ENCODE results near the gene JUP.
A peak's percentile ranks its signal among the peaks of the same experiment; 100 is the strongest.
"Not testable (repeated sequence)": the region's sequence is repeated elsewhere in the genome, so short reads cannot be mapped to it uniquely, and the experiment has no call there.

The JUP gene

GRCh38 chr17:41784207-41784744 is 2.2 kb downstream of the JUP start:
- H3K4me3 ChIP-seq (ENCODE audit: low read length), result no peak overlapping the region
- no peak for DNase-seq (ENCODE audit: low read depth)

DNA sequence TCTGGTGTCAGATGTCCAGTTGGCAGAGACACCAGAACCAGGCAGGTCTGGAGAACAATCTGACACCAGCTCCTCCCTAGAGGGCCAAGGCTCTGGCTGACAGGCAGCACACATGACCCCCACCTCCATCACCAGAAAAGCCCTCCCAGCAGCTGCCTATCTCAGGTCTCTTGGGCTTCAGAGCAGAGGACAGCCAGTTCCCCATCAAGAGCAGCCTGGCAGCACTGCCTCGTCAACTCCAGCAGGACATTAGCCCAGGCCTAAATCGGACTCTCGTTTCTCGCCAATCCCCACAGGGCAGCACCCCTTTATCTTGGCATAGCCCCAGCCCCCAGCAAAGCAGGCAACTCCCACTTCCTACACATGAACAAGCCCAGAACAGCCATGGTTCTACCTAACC is 4.4 kb downstream of the JUP start:
- H3K4me3 ChIP-seq (ENCODE audit: low read length), result no peak overlapping the region

More at GRCh38 chr17:41784207-41784744, 2.2 kb downstream of the JUP start:
- TF ChIP-seq, protein P1, sequence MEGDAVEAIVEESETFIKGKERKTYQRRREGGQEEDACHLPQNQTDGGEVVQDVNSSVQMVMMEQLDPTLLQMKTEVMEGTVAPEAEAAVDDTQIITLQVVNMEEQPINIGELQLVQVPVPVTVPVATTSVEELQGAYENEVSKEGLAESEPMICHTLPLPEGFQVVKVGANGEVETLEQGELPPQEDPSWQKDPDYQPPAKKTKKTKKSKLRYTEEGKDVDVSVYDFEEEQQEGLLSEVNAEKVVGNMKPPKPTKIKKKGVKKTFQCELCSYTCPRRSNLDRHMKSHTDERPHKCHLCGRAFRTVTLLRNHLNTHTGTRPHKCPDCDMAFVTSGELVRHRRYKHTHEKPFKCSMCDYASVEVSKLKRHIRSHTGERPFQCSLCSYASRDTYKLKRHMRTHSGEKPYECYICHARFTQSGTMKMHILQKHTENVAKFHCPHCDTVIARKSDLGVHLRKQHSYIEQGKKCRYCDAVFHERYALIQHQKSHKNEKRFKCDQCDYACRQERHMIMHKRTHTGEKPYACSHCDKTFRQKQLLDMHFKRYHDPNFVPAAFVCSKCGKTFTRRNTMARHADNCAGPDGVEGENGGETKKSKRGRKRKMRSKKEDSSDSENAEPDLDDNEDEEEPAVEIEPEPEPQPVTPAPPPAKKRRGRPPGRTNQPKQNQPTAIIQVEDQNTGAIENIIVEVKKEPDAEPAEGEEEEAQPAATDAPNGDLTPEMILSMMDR (conservative IDR thresholded peaks at IDR 0.05; ENCODE audit: low read length), result no peak

DNA sequence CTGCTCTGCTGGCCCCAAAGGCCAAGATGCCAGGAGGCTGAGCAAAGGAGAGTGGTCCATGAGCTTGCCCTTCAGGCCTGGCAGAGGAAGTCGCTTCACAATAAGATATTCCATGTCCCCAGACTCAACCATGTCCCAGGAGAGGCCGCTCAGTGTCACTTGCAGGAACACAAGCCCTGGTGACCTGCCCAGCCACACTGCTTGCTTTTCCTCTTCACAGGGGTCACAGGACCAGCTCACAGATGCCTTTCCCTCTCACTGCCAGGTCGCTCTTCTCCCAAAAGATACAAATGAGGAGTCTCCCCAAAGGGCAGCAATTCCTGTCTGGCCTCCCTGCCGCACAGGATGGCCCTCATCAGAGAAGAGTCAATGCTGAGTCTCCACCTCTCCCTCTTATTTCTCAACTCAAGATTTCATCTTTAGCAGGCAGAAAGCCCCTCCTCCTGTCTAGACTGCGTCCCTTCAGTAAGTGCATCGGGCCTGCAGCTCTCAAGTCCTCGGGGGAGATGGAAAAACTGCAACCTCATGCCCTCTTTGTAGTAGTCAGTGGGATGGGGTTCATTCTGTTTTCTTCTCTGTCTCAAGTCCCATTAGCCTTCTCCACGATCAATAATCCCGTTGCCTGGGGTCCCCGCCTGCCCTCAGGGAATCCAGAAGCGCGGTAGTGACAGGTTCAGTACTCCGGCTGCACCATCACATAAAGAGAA is 5.0 kb downstream of the JUP start:
- H3K4me3 ChIP-seq (ENCODE audit: low read length), result no peak overlapping the region
- DNase-seq (ENCODE audit: low read depth), result no peak
- TF ChIP-seq, protein P1 (conservative IDR thresholded peaks at IDR 0.05; ENCODE audit: low read length), result no peak

More for the DNA sequence above, 4.4 kb downstream of the JUP start:
- TF ChIP-seq, protein P1 (conservative IDR thresholded peaks at IDR 0.05; ENCODE audit: low read length), result no peak
- no peak for DNase-seq (ENCODE audit: low read depth)

- H3K4me3 ChIP-seq (ENCODE audit: low read length), result no peak overlapping the region
- TF ChIP-seq, protein P1 (conservative IDR thresholded peaks at IDR 0.05; ENCODE audit: low read length), result no peak
- DNase-seq (ENCODE audit: low read depth), result no peak
Measured at GRCh38 chr17:41779954-41780353, 6.6 kb downstream of the JUP start.

DNA sequence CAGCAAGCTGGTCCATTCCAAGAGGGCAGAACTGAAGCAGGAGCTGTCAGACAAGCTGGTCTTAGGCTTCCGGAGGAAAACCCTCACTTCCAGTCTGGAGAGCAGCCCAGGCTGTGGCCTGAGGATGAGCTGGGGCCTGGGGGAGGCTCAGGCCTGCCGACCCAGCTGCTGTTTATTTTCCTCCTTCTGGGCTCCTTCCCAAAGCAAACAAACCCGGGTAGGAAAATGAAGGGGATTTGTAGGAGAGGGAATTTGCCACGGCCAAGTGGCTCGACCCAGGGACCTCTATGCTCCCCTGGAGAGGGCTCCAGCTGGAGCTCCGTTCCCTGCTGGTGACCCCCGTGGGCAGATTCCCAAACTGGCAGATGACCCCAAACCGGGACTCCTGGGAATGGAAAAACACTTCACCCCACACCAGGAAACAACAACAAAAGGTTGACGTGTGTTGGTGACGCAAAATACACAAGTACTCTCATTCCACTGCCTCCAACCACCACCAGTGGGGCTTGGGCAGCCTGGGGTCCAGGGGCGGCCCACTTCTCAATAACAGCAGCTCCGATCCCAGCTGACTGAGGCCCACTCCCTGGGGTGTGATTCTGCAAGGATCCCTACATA is 8.8 kb downstream of the JUP start:
- TF ChIP-seq, protein P1 (conservative IDR thresholded peaks at IDR 0.05; ENCODE audit: low read length), result no peak
- peak; percentile 79 for DNase-seq (ENCODE audit: low read depth)
- H3K4me3 ChIP-seq (ENCODE audit: low read length), result no peak overlapping the region

- TF ChIP-seq, protein P1 (conservative IDR thresholded peaks at IDR 0.05; ENCODE audit: low read length), result no peak
- H3K4me3 ChIP-seq (ENCODE audit: low read length), result no peak overlapping the region
- peak; percentile 20 for DNase-seq (ENCODE audit: low read depth)
Measured at GRCh38 chr17:41777157-41777573, 9.3 kb downstream of the JUP start.

GRCh38 chr17:41776262-41776900 is 10.1 kb downstream of the JUP start:
- DNase-seq (ENCODE audit: low read depth); H3K4me3 ChIP-seq (ENCODE audit: low read length): not testable (repeated sequence)
